HepG2 (cell line): ENCODE data around the gene POC1B. TPM values are rescaled to one million over a fixed set of nuclear protein-coding genes. Genes with fewer than 3 reads are reported as not detected.

Experiments
- ATF7-NPFF ChIP-seq: sonication (generic); formaldehyde crosslinking; IDR thresholded peaks from 2 replicates; pipeline ENCODE4 v1.8.1; 2023; ENCODE audit warnings: mild to moderate bottlenecking, low read depth, missing genetic modification reagents, moderate library complexity
- ELF3 ChIP-seq: IDR thresholded peaks from 2 replicates; pipeline ENCODE4 v1.6.1; 2016; ENCODE audit warnings: missing genetic modification reagents, missing compliant biosample characterization
- ETV5 ChIP-seq: IDR thresholded peaks from 2 replicates; pipeline ENCODE4 v1.6.1; 2018; ENCODE audit warnings: missing biosample characterization, missing genetic modification reagents, inconsistent platforms, borderline replicate concordance
- HDAC2 ChIP-seq: sonication (generic); formaldehyde crosslinking; IDR thresholded peaks from 2 replicates; pipeline ENCODE4 v1.4.0; 2020; ENCODE audit warnings: missing genetic modification reagents
- ISX ChIP-seq: sonication (generic); formaldehyde crosslinking; conservative IDR thresholded peaks from 2 replicates; pipeline ENCODE4 v1.5.0; 2020; ENCODE audit warnings: missing genetic modification reagents
- KDM4B ChIP-seq: sonication (generic); formaldehyde crosslinking; IDR thresholded peaks from 2 replicates; pipeline ENCODE4 v1.4.0; 2020; ENCODE audit warnings: missing genetic modification reagents
- KDM6A ChIP-seq: IDR thresholded peaks from 2 replicates; pipeline ENCODE4 v1.6.1; 2016; ENCODE audit warnings: low read depth
- MAF1 ChIP-seq: sonication (generic); formaldehyde crosslinking; IDR thresholded peaks from 2 replicates; pipeline ENCODE4 v1.5.0; 2020; ENCODE audit warnings: missing genetic modification reagents, borderline replicate concordance
- MTERF4 ChIP-seq: sonication (generic); formaldehyde crosslinking; IDR thresholded peaks from 2 replicates; pipeline ENCODE4 v1.8.0; 2023; ENCODE audit warnings: mild to moderate bottlenecking, missing genetic modification reagents
- MYPOP ChIP-seq: sonication (generic); formaldehyde crosslinking; IDR thresholded peaks from 2 replicates; pipeline ENCODE4 v1.8.1; 2023; ENCODE audit warnings: mild to moderate bottlenecking, moderate library complexity, missing genetic modification reagents
- POLR2G ChIP-seq: fragments of 200-400 bp; formaldehyde crosslinking; IDR thresholded peaks from 2 replicates; pipeline ENCODE4 v1.6.1; 2018; ENCODE audit warnings: mild to moderate bottlenecking, low read depth, low read length, moderate library complexity
- RBM39 ChIP-seq: fragments of 200-400 bp; formaldehyde crosslinking; IDR thresholded peaks from one replicate; pipeline ENCODE4 v1.6.1; 2018; ENCODE audit warnings: antibody characterized with exemption, mild to moderate bottlenecking, low read depth, low read length; ENCODE audit not compliant: poor library complexity, severe bottlenecking
- SAP130 ChIP-seq: IDR thresholded peaks from 2 replicates; pipeline ENCODE4 v1.6.1; 2016; ENCODE audit warnings: low read depth
- ZBTB33 ChIP-seq: sonication (generic); formaldehyde crosslinking; IDR thresholded peaks from 2 replicates; pipeline ENCODE4 v1.4.0; 2020; ENCODE audit warnings: missing genetic modification reagents
- ZNF280D ChIP-seq: sonication (generic); formaldehyde crosslinking; IDR thresholded peaks from 2 replicates; pipeline ENCODE4 v1.5.1; 2020; ENCODE audit warnings: mild to moderate bottlenecking, missing genetic modification reagents
- ZNF281 ChIP-seq: sonication (generic); formaldehyde crosslinking; IDR thresholded peaks from 2 replicates; pipeline ENCODE4 v1.4.0; 2020; ENCODE audit warnings: missing genetic modification reagents, borderline replicate concordance
- ZNF549 ChIP-seq: sonication (generic); formaldehyde crosslinking; IDR thresholded peaks from 2 replicates; pipeline ENCODE4 v1.5.0; 2020; ENCODE audit warnings: missing genetic modification reagents
- ZNF652 ChIP-seq: IDR thresholded peaks from 2 replicates; pipeline ENCODE4 v1.6.1; 2016; ENCODE audit warnings: low read depth, borderline replicate concordance
- ZNF670 ChIP-seq: sonication (generic); formaldehyde crosslinking; IDR thresholded peaks from 2 replicates; pipeline ENCODE4 v1.8.0; 2022; ENCODE audit warnings: mild to moderate bottlenecking, missing genetic modification reagents, borderline replicate concordance
- ZSCAN29 ChIP-seq: sonication (generic); formaldehyde crosslinking; conservative IDR thresholded peaks from 2 replicates; pipeline ENCODE4 v1.4.0; 2020; ENCODE audit warnings: mild to moderate bottlenecking, missing genetic modification reagents
- polyA plus RNA-seq, 8 experiments: library from polyadenylated mRNA; depleted of rRNA in 3 of 8; stranded (reverse) in 7 of 8; unstranded in 1 of 8; fragments of >200 nt; fragmentation: Illumina TruSeq in 4 of 8; extraction: Trizol in 4 of 8; gene quantifications; 2 replicates each; pipeline versions ENCODE4 v1.2.1 to v1.2.3, GENCODE V29; 2011 to 2016; ENCODE audit warnings: low read depth in 4 of 8, missing spikeins in 1 of 8, mixed read lengths in 1 of 8; ENCODE audit not compliant: insufficient read depth in 1 of 8
- total RNA-seq, 5 experiments: library from RNA; depleted of rRNA; stranded (reverse); fragments of >200 nt; fragmentation: Illumina TruSeq; extraction: Trizol; gene quantifications; 2 replicates each; pipeline ENCODE4 v1.2.3, GENCODE V29; 2016; ENCODE audit warnings: low read depth in 1 of 5

POC1B gene
- total and polyA plus RNA-seq, 2 of the 13 experiments (the other 11 are each of a cell fraction or from before 2014, with no cell fraction given) = 9.3 to 11.0 TPM

- TF ChIP-seq ETV5 = peak; percentile 90
- TF ChIP-seq ZNF549 (CRISPR knock-in tag) = no peak
- no peak for TF ChIP-seq POLR2G
- no peak for TF ChIP-seq ATF7-NPFF (CRISPR knock-in tag)
- TF ChIP-seq ZSCAN29 = no peak
- peak; percentile 92 for TF ChIP-seq ELF3 (CRISPR knock-in tag)
- TF ChIP-seq MYPOP = peak; percentile 36; the same call in 1 of the 2 replicates
- TF ChIP-seq ZNF281 (CRISPR knock-in tag) = peak; percentile 93
- no peak for TF ChIP-seq MAF1 (CRISPR knock-in tag)
- peak; percentile 84 for TF ChIP-seq HDAC2 (CRISPR knock-in tag)
- no peak for TF ChIP-seq RBM39
- TF ChIP-seq SAP130 (CRISPR knock-in tag) = peak; percentile 56
- TF ChIP-seq ZNF670 = no peak
- TF ChIP-seq ZBTB33 (CRISPR knock-in tag) = no peak
- no peak for TF ChIP-seq MTERF4 (CRISPR knock-in tag)
- TF ChIP-seq KDM6A (CRISPR knock-in tag) = peak; percentile 56
- no peak for TF ChIP-seq ZNF652 (CRISPR knock-in tag)
- TF ChIP-seq ISX (CRISPR knock-in tag) = no peak
- no peak for TF ChIP-seq ZNF280D (CRISPR knock-in tag)
- no peak for TF ChIP-seq KDM4B (CRISPR knock-in tag)
Observed at GRCh38 chr12:89391726-89392336, 134.0 kb downstream of the POC1B start (continued).
